Upper lobe of left lung (tissue), 6 donors: Measurements from ENCODE around the gene CDCA4. TPM values are rescaled to one million over a fixed set of nuclear protein-coding genes. Genes with fewer than 3 reads are reported as not detected.

Source experiments
- ATAC-seq, 2 donors: fragments of 200-7000 bp; cut with Tn5 transposase; one replicate each; pipeline ENCODE4 v1.9.1; 2022; ENCODE audit warnings: mild to moderate bottlenecking in 2 of 2, moderate library complexity in 2 of 2; ENCODE audit not compliant: low FRiP score in 2 of 2
- DNase-seq, 2 donors: peaks; one replicate each; pipeline ENCODE4 v3.0.0-alpha.2; 2019 to 2020
- H3K27ac ChIP-seq, 4 donors: fragments of 200-600 bp; sonication (generic); one replicate each; pipeline ENCODE4 v1.5.1; 2016 to 2019
- H3K27me3 ChIP-seq, 4 donors: fragments of 200-600 bp; sonication (generic); one replicate each; pipeline ENCODE4 v1.5.1; 2017 to 2019
- H3K36me3 ChIP-seq, 4 donors: fragments of 200-600 bp; sonication (generic); one replicate each; pipeline ENCODE4 v1.5.1; 2016 to 2019
- H3K4me1 ChIP-seq, 4 donors: fragments of 200-600 bp; sonication (generic); one replicate each; pipeline ENCODE4 v1.5.1; 2018 to 2019
- H3K4me3 ChIP-seq, 4 donors: fragments of 200-600 bp; sonication (generic); one replicate each; pipeline ENCODE4 v1.5.1; 2017 to 2019; ENCODE audit warnings: mild to moderate bottlenecking in 2 of 4, moderate library complexity in 1 of 4
- H3K9me3 ChIP-seq, 4 donors: fragments of 200-600 bp; sonication (generic); one replicate each; pipeline ENCODE4 v1.5.1; 2018 to 2019
- EP300 ChIP-seq, 4 donors: sonication (generic); formaldehyde crosslinking; IDR thresholded peaks; one replicate each; pipeline ENCODE4 v1.5.1; 2017; ENCODE audit warnings: antibody characterized with exemption in 4 of 4, control low read depth in 2 of 4
- POLR2A ChIP-seq, 4 donors: fragments of 450-650 bp; IDR thresholded peaks; one replicate each; pipeline ENCODE4 v1.5.1; 2016 to 2017; ENCODE audit warnings: antibody characterized with exemption in 4 of 4, mild to moderate bottlenecking in 2 of 4
- POLR2AphosphoS5 ChIP-seq, 2 donors: sonication (generic); formaldehyde crosslinking; IDR thresholded peaks; one replicate each; pipeline ENCODE4 v1.5.1; 2017; ENCODE audit warnings: antibody characterized with exemption in 2 of 2
- WGBS, 2 donors: methylation state at CpG; one replicate each; pipeline ENCODE4 v1.1.5; 2017 to 2018; 5-methylcytosine and 5-hydroxymethylcytosine counted together
- total RNA-seq, 6 donors: library from RNA; depleted of rRNA in 4 of 6; stranded (reverse); fragments of >200 nt in 4 of 6; gene quantifications; one replicate each; pipeline versions ENCODE4 v1.1.0 to v1.2.1, GENCODE V29; 2016 to 2021
- TF ChIP-seq, protein P1 (sequence below), 6 experiments: fragments of 450-650 bp in 4 of 6; fragments of 200-600 bp in 2 of 6; sonication (generic) in 2 of 6; IDR thresholded peaks; one replicate each; pipeline ENCODE4 v1.5.1; 2016 to 2019; ENCODE audit warnings: antibody characterized with exemption in 6 of 6
- donor health status: DM: no; HTN: no; CAD: no; lungs with moderate emphysema.
- donor health status: DM: no; HTN: yes; CAD: no; lungs with severe emphysema.

Gene CDCA4
- total RNA-seq, 6 donors from 2014 or later: 0.89 to 10.3 (median 6.6) TPM

DNA sequence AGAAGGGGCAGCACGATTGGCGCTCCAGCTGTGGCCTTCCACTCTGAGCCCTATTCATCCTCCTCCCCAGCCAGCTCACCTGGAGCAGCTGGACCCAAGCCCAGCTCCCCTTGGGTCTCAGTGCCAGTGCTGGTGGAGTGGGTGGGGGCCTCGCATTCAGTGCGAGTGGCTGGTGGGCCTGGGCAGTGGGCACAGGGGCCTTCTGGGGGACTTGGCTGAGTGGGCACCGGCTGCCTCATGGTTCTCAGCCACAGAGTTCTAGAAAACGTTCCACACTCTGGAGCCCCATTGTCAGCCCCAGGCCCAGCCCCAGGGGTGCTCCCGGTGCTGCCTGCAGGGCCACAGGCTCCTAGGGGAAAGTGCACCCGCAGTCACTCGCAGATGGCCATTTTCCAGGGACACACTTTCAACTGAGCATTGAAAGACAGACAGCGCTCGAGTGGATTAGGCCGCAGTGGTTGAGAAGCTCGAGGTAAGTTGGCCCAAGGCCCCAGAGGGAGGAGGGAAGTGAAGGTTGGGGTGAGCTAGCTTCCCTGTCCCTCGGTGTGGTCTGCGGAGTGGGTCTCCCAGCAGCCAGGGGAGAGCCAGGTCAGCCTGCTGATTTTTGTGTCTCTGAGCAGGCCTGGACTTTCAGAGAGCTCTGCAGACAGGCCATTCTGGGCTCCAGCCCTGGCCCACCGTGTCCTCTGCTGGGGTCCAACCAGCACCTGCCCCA lies 31.5 kb downstream of the CDCA4 start:
- no peak for TF ChIP-seq POLR2AphosphoS5 (IDR thresholded peaks at IDR 0.05)
- TF ChIP-seq EP300 (IDR thresholded peaks at IDR 0.05): no peak
- Histone ChIP-seq H3K4me3 (no peak overlapping the region), H3K27ac (no peak overlapping the region), H3K36me3 (peaks cover 0 to 22% (median 14%) of the 10 kb centered on the region in 4 donors), H3K9me3 (no peaks in the 10 kb centered on the region), H3K27me3 (no peaks in the 10 kb centered on the region), H3K4me1 (peaks cover 11 to 19% (median 15%) of the 10 kb centered on the region in 4 donors)
- no peak for DNase-seq
- ATAC-seq: no peak
- 88 to 91% methylated on average over 11 to 16 of the region's 16 CpGs for WGBS, 2 donors

DNA sequence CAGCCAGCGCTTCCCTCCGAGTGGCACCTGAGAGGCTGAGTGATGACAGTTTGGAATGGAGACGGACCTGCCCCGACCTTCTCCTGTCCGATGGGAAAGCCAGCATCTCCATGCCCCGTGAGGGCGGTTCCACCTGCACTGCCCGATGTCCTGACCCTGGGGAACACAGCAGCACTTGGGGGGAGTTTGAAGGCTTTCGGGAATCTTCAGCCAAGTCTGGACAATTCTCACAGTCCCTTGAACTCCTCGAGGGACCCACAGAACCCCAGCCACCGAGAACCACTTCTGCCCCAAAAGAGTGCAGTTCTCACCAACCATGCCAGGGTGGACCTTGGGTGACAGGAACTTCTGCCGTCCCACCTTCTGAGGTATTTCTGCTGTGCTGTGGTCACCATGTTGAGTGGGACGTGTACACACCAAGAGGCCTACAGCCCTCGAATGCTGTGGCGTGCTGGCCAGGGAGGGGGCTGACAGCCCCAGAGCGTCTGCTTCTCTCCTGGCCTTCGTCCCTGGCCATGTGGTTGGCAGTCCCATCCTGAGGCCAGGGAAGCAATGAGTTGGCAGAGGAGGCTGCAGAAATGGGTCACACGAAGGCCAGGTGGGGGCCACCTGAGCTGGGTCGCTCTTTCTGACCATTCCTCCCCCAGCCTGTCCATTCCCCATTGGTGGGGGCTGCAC lies 34.3 kb downstream of the CDCA4 start:
- Histone ChIP-seq H3K27me3 (no peaks in the 10 kb centered on the region), H3K4me3 (peak overlapping the region in 3 of 4 donors; percentile 91 to 98 (median 91)), H3K36me3 (peaks cover 0 to 4% (median under 1%) of the 10 kb centered on the region in 4 donors), H3K27ac (peak overlapping the region in 1 of 4 donors; percentile 73), H3K4me1 (peaks cover 11 to 19% (median 15%) of the 10 kb centered on the region in 4 donors), H3K9me3 (no peaks in the 10 kb centered on the region)
- no peak for ATAC-seq
- peak in 1 of 2 donors; percentile 36 for DNase-seq
- WGBS, 2 donors: 66% methylated on average over 13 to 17 of the region's 19 CpGs
- TF ChIP-seq EP300 (IDR thresholded peaks at IDR 0.05) (no peak), POLR2AphosphoS5 (IDR thresholded peaks at IDR 0.05) (no peak), POLR2A (IDR thresholded peaks at IDR 0.05) (no peak)
- TF ChIP-seq, protein P1, sequence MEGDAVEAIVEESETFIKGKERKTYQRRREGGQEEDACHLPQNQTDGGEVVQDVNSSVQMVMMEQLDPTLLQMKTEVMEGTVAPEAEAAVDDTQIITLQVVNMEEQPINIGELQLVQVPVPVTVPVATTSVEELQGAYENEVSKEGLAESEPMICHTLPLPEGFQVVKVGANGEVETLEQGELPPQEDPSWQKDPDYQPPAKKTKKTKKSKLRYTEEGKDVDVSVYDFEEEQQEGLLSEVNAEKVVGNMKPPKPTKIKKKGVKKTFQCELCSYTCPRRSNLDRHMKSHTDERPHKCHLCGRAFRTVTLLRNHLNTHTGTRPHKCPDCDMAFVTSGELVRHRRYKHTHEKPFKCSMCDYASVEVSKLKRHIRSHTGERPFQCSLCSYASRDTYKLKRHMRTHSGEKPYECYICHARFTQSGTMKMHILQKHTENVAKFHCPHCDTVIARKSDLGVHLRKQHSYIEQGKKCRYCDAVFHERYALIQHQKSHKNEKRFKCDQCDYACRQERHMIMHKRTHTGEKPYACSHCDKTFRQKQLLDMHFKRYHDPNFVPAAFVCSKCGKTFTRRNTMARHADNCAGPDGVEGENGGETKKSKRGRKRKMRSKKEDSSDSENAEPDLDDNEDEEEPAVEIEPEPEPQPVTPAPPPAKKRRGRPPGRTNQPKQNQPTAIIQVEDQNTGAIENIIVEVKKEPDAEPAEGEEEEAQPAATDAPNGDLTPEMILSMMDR (IDR thresholded peaks at IDR 0.05): no peak

DNA sequence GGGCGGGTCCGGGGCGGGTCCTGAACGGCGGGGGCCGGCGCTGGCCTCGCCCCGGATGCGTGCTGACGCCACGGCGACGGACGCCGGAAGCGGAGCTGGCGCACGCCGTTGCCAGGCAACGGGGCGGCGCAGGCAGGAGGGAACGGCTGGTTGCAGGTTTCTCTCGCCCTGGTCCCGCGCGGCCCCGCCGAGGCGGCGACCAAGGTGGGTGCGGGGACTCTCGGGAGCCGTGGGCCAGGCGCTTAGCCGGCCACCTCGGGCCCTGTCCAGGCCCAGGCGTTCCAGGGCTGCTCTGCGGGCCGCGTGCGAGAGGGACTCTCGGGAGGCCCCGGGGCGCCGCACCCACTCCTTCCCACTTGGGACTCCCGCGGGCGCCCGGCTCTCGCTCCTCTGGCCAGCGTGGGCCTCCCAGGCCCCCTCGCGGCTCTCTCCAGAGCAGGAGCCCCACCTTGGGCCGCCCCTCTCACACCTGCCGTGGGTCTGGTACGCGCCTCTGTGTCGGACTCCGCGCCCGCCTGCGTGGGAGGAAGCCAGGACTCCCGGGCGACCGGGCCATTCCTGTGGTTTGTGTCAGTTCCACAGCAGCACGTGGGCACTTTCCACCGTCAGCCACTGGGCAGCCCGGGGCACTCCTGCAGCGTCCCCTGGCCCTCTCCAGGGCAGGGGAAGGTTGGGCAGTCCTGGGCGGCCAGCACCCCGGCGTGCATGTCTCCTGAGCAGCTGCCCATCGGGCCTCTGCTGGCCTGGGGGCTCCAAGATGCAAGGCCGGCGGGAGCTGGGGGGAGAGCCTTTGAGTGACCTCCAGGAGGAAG lies 35.0 kb downstream of the CDCA4 start, which contains the start of gene CLBA1:
Gene CLBA1, plus strand, starts transcription at position 114 of the 812 bp plus-strand sequence. Its CDS starts 644 bp downstream, at position 758.
- Histone ChIP-seq H3K4me1 (peaks cover 11 to 19% (median 15%) of the 10 kb centered on the region in 4 donors), H3K27me3 (no peaks in the 10 kb centered on the region), H3K9me3 (no peaks in the 10 kb centered on the region), H3K36me3 (peaks cover 0 to 2% (median 0%) of the 10 kb centered on the region in 4 donors), H3K27ac (peak within 1 kb of the TSS; percentile 52 to 80 (median 68)), H3K4me3 (peak within 1 kb of the TSS; percentile 91 to 98 (median 93))
- DNase-seq (peak; percentile 92 to 98), ATAC-seq (peak; percentile 89 to 96)
- WGBS, 2 donors: 0 to 2% methylated on average over 9 of the region's 77 CpGs
- peak in 2 of 4 donors; percentile 33 to 70 for TF ChIP-seq POLR2A (IDR thresholded peaks at IDR 0.05)
- TF ChIP-seq POLR2AphosphoS5 (IDR thresholded peaks at IDR 0.05): peak; percentile 65 to 79
- TF ChIP-seq, protein P1 (IDR thresholded peaks at IDR 0.05): peak in 1 of 6 experiments; percentile 13
- TF ChIP-seq EP300 (IDR thresholded peaks at IDR 0.05): peak in 1 of 4 donors; percentile 10

DNA sequence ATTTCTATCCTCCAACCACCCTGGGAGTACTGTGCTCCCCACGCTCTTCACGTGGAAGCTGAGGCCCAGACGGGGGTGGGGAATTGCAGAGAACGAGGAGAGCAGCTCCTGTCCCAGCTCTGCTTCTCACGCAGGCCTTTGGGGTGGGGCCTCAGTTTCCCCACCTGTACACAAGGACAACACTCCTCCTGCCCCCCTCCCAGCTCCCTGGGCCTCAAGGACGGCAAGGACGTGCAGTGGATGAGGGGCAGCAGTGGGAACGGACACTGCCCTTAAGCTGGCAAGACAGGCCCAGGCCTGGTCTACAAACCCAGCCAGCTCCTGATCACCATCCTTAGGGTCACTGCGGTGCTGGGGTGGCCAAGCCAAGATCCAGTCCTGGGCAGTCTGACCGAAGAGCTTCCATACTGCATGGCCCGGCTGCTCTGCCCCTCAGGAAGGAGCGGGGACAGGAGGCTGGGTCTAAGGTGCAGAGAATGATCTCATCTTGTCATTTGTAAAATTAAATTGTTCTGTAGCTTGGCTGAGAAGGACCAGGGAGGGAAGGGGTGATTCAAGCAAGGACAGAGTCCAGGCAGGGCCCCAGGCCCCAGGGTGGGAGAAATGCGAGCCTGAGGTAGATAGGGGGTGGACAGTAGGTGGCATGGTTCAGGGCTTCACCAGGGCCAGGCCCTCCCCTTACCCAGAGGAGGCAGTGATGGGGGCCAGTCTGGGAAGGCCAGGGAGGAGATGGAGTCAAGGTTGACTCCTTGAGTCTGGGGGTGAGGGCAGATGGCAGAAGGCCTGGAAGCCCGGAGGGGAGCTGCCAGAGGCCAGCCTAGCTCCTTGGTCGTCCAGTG lies 36.6 kb downstream of the CDCA4 start:
- 92 to 94% methylated on average over 13 to 15 of the region's 15 CpGs for WGBS, 2 donors
- no peaks in the 10 kb centered on the region for H3K27me3 ChIP-seq
- H3K36me3 ChIP-seq: peaks cover 0 to 2% (median 0%) of the 10 kb centered on the region in 4 donors
- H3K9me3 ChIP-seq: no peaks in the 10 kb centered on the region
- no peak for TF ChIP-seq POLR2AphosphoS5 (IDR thresholded peaks at IDR 0.05)
- no peak for TF ChIP-seq EP300 (IDR thresholded peaks at IDR 0.05)
- TF ChIP-seq, protein P1 (IDR thresholded peaks at IDR 0.05): no peak
- TF ChIP-seq POLR2A (IDR thresholded peaks at IDR 0.05): no peak
- H3K27ac ChIP-seq: no peak overlapping the region
- DNase-seq (no peak), ATAC-seq (no peak)
- H3K4me3 ChIP-seq: no peak overlapping the region
- H3K4me1 ChIP-seq: peaks cover 14 to 21% (median 18%) of the 10 kb centered on the region in 4 donors
